Neural crest cell (in vitro differentiated cells): ENCODE results near the gene GANC. TPM values are rescaled to one million over a fixed set of nuclear protein-coding genes. Genes with fewer than 3 reads are reported as not detected.

Source experiments
- DNase-seq: peaks from one replicate; pipeline ENCODE4 v3.0.0; 2021; ENCODE audit warnings: low read depth, mixed read lengths, low spot score
- H3K27ac Mint-ChIP-seq: one replicate; pipeline ENCODE4 v1.8.0; 2021; ENCODE audit warnings: mild to moderate bottlenecking, mixed read lengths; ENCODE audit not compliant: unreplicated experiment
- H3K27me3 Mint-ChIP-seq: 2 replicates; pipeline ENCODE4 v1.8.0; 2021; ENCODE audit warnings: low read depth, mild to moderate bottlenecking, mixed read lengths
- H3K36me3 Mint-ChIP-seq: 2 replicates; pipeline ENCODE4 v1.8.0; 2021; ENCODE audit warnings: low read depth, mild to moderate bottlenecking, mixed read lengths
- H3K4me1 Mint-ChIP-seq: 2 replicates; pipeline ENCODE4 v1.8.0; 2021; ENCODE audit warnings: mixed read lengths
- H3K4me3 Mint-ChIP-seq: one replicate; pipeline ENCODE4 v1.8.0; 2021; ENCODE audit warnings: mild to moderate bottlenecking, mixed read lengths
- H3K9me3 Mint-ChIP-seq: 2 replicates; pipeline ENCODE4 v1.8.0; 2021; ENCODE audit warnings: mixed read lengths
- total RNA-seq: library from RNA; stranded (reverse); gene quantifications from 2 replicates; pipeline ENCODE4 v1.2.1, GENCODE V29; 2021
- TF ChIP-seq, protein P1 (sequence below): fragments of 200-600 bp; sonication (generic); conservative IDR thresholded peaks from 2 replicates; pipeline ENCODE4 v1.5.0; 2021; ENCODE audit warnings: antibody characterized with exemption, mild to moderate bottlenecking

Gene GANC
- total RNA-seq, 1 donor from 2014 or later, result 15.2 TPM

DNA sequence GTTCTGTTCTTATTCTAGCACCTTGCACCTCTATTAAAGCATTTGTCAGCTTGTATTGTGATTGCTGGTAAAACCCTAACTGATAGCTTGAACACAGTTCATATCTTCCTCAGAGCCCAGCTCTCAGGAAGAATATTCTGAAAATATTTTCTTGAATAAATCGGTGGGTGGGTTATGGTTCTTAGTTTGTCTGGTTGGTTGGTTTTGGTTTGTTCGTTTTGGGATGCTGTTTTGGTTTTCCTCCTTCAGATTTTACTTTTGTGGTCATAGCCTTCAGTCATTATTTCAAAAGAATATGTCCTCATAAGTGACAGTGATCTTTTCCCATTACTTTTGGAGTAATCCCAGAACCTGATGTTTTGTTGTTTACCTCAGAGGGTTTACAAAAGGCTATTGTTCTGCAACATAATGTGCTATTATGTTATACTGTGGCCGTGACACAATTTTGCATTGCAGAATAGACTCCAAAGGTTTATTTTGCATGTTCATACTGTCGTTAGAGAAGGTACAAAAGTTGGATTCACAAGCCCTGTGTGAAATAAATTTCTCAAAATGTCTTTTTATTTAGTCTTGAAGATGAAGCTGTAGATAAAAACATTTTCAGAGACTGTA lies 2.9 kb downstream of the GANC start:
- H3K4me3 Mint-ChIP-seq, result peak overlapping the region; percentile 100
- DNase-seq, result no peak
- no peaks in the 10 kb centered on the region for H3K9me3 Mint-ChIP-seq
- peaks cover 50% of the 10 kb centered on the region for H3K4me1 Mint-ChIP-seq
- no peaks in the 10 kb centered on the region for H3K27me3 Mint-ChIP-seq
- no peak overlapping the region for H3K27ac Mint-ChIP-seq
- TF ChIP-seq, protein P1, sequence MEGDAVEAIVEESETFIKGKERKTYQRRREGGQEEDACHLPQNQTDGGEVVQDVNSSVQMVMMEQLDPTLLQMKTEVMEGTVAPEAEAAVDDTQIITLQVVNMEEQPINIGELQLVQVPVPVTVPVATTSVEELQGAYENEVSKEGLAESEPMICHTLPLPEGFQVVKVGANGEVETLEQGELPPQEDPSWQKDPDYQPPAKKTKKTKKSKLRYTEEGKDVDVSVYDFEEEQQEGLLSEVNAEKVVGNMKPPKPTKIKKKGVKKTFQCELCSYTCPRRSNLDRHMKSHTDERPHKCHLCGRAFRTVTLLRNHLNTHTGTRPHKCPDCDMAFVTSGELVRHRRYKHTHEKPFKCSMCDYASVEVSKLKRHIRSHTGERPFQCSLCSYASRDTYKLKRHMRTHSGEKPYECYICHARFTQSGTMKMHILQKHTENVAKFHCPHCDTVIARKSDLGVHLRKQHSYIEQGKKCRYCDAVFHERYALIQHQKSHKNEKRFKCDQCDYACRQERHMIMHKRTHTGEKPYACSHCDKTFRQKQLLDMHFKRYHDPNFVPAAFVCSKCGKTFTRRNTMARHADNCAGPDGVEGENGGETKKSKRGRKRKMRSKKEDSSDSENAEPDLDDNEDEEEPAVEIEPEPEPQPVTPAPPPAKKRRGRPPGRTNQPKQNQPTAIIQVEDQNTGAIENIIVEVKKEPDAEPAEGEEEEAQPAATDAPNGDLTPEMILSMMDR, result no peak
- no peaks in the 10 kb centered on the region for H3K36me3 Mint-ChIP-seq

DNA sequence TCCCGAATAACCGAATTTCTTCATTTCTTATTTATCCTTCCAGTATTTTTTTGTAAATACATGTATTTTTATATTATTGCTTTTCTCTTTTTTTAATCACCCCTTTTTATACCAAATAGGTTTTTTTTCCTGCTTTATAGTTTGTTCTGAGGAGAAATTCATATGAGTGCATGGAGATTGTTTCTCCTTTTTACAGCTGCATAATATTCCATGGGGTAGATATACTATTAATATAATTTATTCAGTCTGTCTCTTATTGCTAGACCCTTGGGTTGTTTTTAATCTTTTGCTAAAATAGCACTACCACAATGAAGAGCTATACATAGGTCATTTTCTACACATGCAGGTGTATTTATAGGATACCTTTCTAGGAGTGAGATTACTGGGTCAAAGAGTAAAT lies 3.8 kb downstream of the GANC start:
- no peaks in the 10 kb centered on the region for H3K9me3 Mint-ChIP-seq
- no peak for DNase-seq
- no peak overlapping the region for H3K27ac Mint-ChIP-seq
- no peaks in the 10 kb centered on the region for H3K36me3 Mint-ChIP-seq
- H3K4me1 Mint-ChIP-seq, result peaks cover 42% of the 10 kb centered on the region
- H3K27me3 Mint-ChIP-seq, result no peaks in the 10 kb centered on the region
- TF ChIP-seq, protein P1, result no peak
- H3K4me3 Mint-ChIP-seq, result no peak overlapping the region

DNA sequence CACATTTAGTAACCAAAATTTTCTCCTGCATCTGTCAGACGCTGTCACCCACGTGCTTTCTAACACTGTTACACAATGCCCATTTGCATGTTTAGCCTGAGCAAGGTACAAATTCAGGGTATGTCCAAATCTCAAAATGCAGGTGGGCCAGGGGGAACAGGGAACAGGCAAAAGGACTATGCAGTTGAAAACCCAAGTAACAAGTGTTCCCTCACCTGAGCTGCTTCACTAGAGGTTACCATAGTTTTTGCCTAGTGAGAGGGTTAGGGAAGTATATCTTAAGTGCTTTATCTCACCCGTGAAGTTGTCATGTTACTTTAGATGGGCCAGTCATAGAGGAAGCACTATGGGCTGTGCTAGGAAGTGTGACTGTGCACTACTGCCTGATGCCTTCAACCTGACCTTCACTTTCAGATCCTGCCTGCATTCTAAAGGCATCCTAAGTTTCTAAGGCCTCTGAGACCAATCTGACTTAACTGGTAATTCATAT lies 6.3 kb downstream of the GANC start:
- Mint-ChIP-seq H3K27ac (no peak overlapping the region), H3K4me1 (peaks cover 20% of the 10 kb centered on the region), H3K27me3 (no peaks in the 10 kb centered on the region), H3K9me3 (no peaks in the 10 kb centered on the region), H3K36me3 (no peaks in the 10 kb centered on the region), H3K4me3 (no peak overlapping the region)
- TF ChIP-seq, protein P1, result no peak
- DNase-seq, result no peak

DNA sequence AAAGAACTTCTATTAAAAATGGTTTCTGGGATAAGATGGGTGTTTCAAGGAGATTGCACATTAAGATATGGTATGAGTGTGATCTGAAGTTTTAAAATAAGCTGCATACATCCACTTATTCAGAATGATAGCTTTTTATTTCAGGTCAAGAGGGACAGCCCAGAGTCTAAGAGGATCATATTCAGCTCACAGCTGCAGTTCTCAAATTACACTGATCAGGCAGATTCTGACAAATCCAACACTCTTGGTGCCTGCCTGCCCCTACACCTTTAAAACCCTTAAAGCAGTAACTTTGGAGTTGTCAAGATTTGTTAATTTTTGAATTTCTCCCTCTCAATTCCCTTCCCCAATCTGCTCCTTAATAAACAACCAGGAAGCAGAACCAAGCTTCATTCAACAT lies 9.3 kb downstream of the GANC start:
- no peaks in the 10 kb centered on the region for H3K4me1 Mint-ChIP-seq
- no peaks in the 10 kb centered on the region for H3K36me3 Mint-ChIP-seq
- no peak for DNase-seq
- no peaks in the 10 kb centered on the region for H3K9me3 Mint-ChIP-seq
- no peak overlapping the region for H3K4me3 Mint-ChIP-seq
- H3K27me3 Mint-ChIP-seq, result no peaks in the 10 kb centered on the region
- TF ChIP-seq, protein P1, result no peak
- no peak overlapping the region for H3K27ac Mint-ChIP-seq

DNA sequence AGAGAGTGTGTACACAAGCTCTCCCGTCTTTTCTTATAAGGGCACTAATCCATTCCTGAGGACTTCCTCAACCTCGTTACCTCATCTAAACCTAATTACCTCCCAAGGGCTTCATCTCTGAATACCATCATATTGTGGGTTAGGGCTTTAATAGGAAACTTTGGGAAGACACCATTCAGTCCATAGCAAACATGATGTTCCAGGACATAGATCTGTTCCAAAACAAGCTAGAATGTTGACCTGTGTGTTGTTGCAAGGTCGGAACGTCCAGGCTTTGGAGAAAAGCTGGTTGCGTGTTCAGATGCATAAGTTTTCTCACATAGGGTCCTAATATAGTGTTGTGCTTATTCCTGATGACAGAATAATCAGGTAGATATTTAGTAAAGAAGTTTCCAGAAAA lies 9.9 kb downstream of the GANC start:
- Mint-ChIP-seq H3K4me3 (no peak overlapping the region), H3K4me1 (no peaks in the 10 kb centered on the region), H3K27ac (no peak overlapping the region), H3K36me3 (no peaks in the 10 kb centered on the region), H3K9me3 (no peaks in the 10 kb centered on the region), H3K27me3 (no peaks in the 10 kb centered on the region)
- no peak for DNase-seq
- TF ChIP-seq, protein P1, result no peak
